GM10266 (cell line): ENCODE measurements around the gene ALOX12B.

ENCODE experiments used
- DNase-seq: peaks from one replicate; pipeline ENCODE4 v3.0.0; 2012; ENCODE audit errors: extremely low spot score
- CTCF ChIP-seq: IDR thresholded peaks from 2 replicates; pipeline ENCODE4 v1.5.1; 2012; ENCODE audit warnings: mild to moderate bottlenecking, low read depth; ENCODE audit not compliant: control insufficient read depth, insufficient read depth; ENCODE audit errors: missing control alignments

The ALOX12B gene

GRCh38 chr17:8105957-8106398 is 18.5 kb upstream of the ALOX12B start:
- no peak for DNase-seq
- no peak for TF ChIP-seq CTCF

- no peak for DNase-seq
- no peak for TF ChIP-seq CTCF
Observed at GRCh38 chr17:8104911-8105310, 17.4 kb upstream of the ALOX12B start.

GRCh38 chr17:8103549-8103948 is 16.0 kb upstream of the ALOX12B start:
- TF ChIP-seq CTCF: no peak
- no peak for DNase-seq

- no peak for DNase-seq
- no peak for TF ChIP-seq CTCF
Observed at GRCh38 chr17:8101721-8102120, 14.2 kb upstream of the ALOX12B start.

GRCh38 chr17:8100763-8101162 is 13.2 kb upstream of the ALOX12B start:
- TF ChIP-seq CTCF: no peak
- no peak for DNase-seq

GRCh38 chr17:8100111-8100510 is 12.6 kb upstream of the ALOX12B start:
- no peak for TF ChIP-seq CTCF
- DNase-seq: no peak

- no peak for TF ChIP-seq CTCF
- DNase-seq: no peak
Observed at GRCh38 chr17:8096541-8096940, 9.0 kb upstream of the ALOX12B start.

GRCh38 chr17:8095361-8095760 is 7.8 kb upstream of the ALOX12B start:
- TF ChIP-seq CTCF: no peak
- no peak for DNase-seq
